Cerebellar cortex (tissue), 1 donor: Measurements from ENCODE around the gene TGM4.

ENCODE experiments used
- DNase-seq: peaks from one replicate; pipeline ENCODE4 v3.0.0-alpha.2; 2015; ENCODE audit warnings: low spot score

TGM4 gene

DNA sequence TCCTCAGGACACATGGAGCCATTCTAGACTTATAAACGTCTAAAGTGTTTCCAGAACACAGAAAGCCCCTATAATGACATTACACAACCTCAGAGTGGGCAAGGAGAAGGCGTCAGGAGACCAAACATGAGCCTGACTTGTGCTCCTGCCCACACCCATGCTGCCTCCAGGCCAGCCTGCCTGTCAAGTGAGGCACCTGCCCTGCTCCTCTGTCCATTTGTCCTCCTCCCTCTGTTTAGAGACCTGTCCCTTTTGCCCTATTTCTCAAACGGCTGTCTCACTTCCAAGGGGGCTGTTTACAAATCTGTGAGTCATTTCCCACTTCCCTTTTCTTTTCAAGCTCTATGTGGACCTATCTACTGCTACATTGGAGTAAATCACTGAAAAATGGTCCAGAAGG is 80.6 kb downstream of the TGM4 start:
- DNase-seq, result no peak

GRCh38 chr3:44955917-44956316 is 81.5 kb downstream of the TGM4 start:
- peak; percentile 32 for DNase-seq

DNA sequence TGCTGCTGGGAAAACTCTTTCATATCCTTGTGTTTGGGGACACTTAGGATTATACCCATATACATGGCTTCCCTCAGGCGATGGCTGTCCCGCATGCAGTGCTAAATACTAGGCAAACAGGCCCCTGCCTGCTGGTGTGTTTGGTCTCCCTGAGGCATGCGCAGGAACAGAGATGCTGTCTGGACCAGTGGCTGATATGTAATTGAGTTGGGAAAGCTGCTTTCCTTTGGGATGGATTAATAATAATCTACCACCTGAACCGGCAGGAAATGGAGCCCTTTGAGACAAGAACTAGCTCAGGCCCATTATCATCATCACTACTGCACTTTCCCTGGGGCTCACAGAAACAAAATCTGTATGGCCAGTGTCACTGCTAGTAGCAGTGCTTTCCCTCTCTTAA is 83.6 kb downstream of the TGM4 start:
- no peak for DNase-seq

- no peak for DNase-seq
Measured at GRCh38 chr3:44958386-44958785, 84.0 kb downstream of the TGM4 start.

DNA sequence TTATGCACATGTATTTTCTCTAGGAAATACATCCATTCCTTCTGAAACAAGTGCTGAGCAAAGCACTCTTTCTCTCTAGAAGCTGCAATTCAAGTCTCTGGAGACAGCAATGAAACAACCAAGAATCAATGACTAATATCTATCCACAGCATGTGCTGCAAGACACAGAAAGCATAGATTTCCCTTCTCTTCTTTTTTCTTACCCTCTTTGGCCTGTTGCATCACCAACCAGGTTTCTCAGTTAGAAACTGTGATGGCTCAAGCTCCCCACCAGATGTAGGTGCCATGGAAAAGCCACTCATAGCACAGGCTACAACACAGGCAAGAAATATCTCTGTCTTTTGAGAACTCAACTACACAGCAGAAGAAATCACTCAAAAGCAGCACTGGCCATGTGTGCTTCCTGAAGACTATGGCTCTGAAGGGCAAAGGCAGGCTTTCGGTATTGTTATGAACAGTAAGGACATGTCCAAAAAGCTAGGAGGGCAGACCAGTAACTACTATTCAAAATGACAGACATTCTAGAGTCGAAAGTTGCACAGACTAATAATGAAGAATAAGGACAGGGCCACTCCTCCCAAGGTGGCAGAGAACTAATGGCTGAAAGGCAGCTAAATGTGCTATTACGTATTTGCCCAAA is 86.1 kb downstream of the TGM4 start:
- DNase-seq, result no peak

GRCh38 chr3:44961888-44962287 is 87.5 kb downstream of the TGM4 start:
- no peak for DNase-seq

GRCh38 chr3:44962621-44963393 is 88.4 kb downstream of the TGM4 start:
- no peak for DNase-seq

GRCh38 chr3:44963571-44964325 is 89.3 kb downstream of the TGM4 start:
- no peak for DNase-seq
